Adrenal gland (tissue), 12 donors: Measurements from ENCODE around the gene DDX28. TPM values are rescaled to one million over a fixed set of nuclear protein-coding genes. Genes with fewer than 3 reads are reported as not detected.

Experiments
- DNase-seq, 7 donors: peaks; one replicate each; pipeline ENCODE4 v3.0.0-alpha.2; 2019 to 2020
- H3K27ac ChIP-seq, 5 donors: fragments of 200-600 bp; sonication (generic) in 4 of 5; 1 replicate in 3 of 5; 2 replicates in 2 of 5; pipeline versions ENCODE4 v1.5.1 to v1.8.0; 2016 to 2020; ENCODE audit warnings: mild to moderate bottlenecking in 1 of 5
- H3K27me3 ChIP-seq: fragments of 200-600 bp; 2 replicates; pipeline ENCODE4 v1.8.0; 2021
- H3K36me3 ChIP-seq, 2 donors: fragments of 200-600 bp; replicated peaks in 1 of 2; 1 replicate in 1 of 2; 2 replicates in 1 of 2; pipeline versions ENCODE4 v1.5.1 to v1.8.0; 2018 to 2022
- H3K4me1 ChIP-seq, 2 donors: fragments of 200-600 bp; replicated peaks in 1 of 2; 1 replicate in 1 of 2; 2 replicates in 1 of 2; pipeline versions ENCODE4 v1.5.1 to v1.8.0; 2018 to 2021
- H3K4me3 ChIP-seq, 4 donors: fragments of 200-600 bp; sonication (generic) in 3 of 4; one replicate each; pipeline ENCODE4 v1.5.1; 2016 to 2018
- H3K9me3 ChIP-seq, 3 donors: fragments of 200-600 bp; sonication (generic) in 1 of 3; replicated peaks in 1 of 3; 1 replicate in 2 of 3; 2 replicates in 1 of 3; pipeline versions ENCODE4 v1.5.1 to v1.8.0; 2016 to 2021
- POLR2A ChIP-seq, 2 donors: fragments of 450-650 bp; IDR thresholded peaks; one replicate each; pipeline ENCODE4 v1.6.1; 2017; ENCODE audit warnings: antibody characterized with exemption in 2 of 2, mild to moderate bottlenecking in 2 of 2, moderate library complexity in 1 of 2
- WGBS, 4 donors: extraction: QIAGEN DNeasy Blood & Tissue Kit in 2 of 4; methylation state at CpG; one replicate each; pipeline versions ENCODE4 v1.1.5 to v1.1.7; 2013 to 2017; 5-methylcytosine and 5-hydroxymethylcytosine counted together
- intact Hi-C, 2 donors: fragments of 100-400 bp; cut with DNase I; formaldehyde crosslinking; loops; one replicate each; pipeline versions ENCODE4 v1.14.1 to v1.15.0; 2022 to 2023
- polyA plus RNA-seq, 3 donors: library from polyadenylated mRNA; stranded (reverse); fragments of 200-250 nt in 2 of 3; fragments of 350-450 nt in 1 of 3; fragmentation: Illumina TruSeq in 1 of 3; extraction: RNeasy Lipid Tissue Mini Kit (QIAGEN cat#74804) in 1 of 3; gene quantifications; one replicate each; pipeline ENCODE4 v1.2.3, GENCODE V29; 2013 to 2014
- total RNA-seq, 9 donors: library from RNA; depleted of rRNA in 4 of 9; stranded (reverse); fragments of >200 nt in 4 of 9; fragments of 120-200 nt in 1 of 9; fragmentation: NEBNext Ultra II Directional in 1 of 9; extraction: Animal tissue kit (Norgen Biotek cat#: 25700) in 1 of 9; gene quantifications; one replicate each; pipeline versions ENCODE4 v1.1.0 to v1.2.4, GENCODE V29; 2013 to 2023
- TF ChIP-seq, protein P1 (sequence below), 6 experiments: fragments of 450-650 bp in 4 of 6; fragments of 200-600 bp in 2 of 6; sonication (generic) in 1 of 6; IDR thresholded peaks; 1 replicate in 5 of 6; 2 replicates in 1 of 6; pipeline versions ENCODE4 v1.5.1 to v1.8.0; 2016 to 2021; ENCODE audit warnings: antibody characterized with exemption in 6 of 6, mild to moderate bottlenecking in 2 of 6, moderate library complexity in 1 of 6
- donor health status: healthy with polysubstance abuse.
- donor health status: Bipolar disorder and iron deficiency.
- donor health status: DM: yes; HTN: yes; CAD: no.
- donor health status: DM: no; HTN: no; CAD: no.
- donor health status: DM: no; HTN: no; CAD: no.
- donor health status: DM: yes; HTN: yes; CAD: no.

The DDX28 gene
- total and polyA plus RNA-seq, 12 donors: 6.4 to 18.4 (median 12.5) TPM

DNA sequence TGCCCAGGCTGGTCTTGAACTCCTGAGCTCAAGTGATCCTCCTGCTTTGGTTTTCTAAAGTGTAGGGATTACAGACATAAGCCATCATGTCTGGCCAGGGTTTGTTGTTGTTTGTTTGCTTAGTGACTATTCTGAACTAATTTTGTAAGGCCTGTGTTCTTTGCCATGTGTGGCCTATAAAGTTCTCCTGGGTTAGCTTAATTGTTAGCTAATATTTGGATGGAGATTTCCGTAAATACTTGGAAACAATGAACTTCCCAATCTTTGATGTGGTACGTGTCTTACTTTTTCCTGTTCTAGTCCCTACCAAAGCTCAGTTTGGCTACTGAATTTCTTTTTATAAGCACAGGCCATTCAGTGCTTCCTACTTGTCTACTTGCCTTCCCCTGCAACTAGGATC, 25.0 kb upstream of the DDX28 start:
- H3K27me3 ChIP-seq: no peaks in the 10 kb centered on the region
- H3K36me3 ChIP-seq: peaks cover 0 to 7% of the 10 kb centered on the region in 2 donors
- no peaks in the 10 kb centered on the region for H3K9me3 ChIP-seq
- TF ChIP-seq POLR2A (IDR thresholded peaks at IDR 0.05): no peak
- TF ChIP-seq, protein P1, sequence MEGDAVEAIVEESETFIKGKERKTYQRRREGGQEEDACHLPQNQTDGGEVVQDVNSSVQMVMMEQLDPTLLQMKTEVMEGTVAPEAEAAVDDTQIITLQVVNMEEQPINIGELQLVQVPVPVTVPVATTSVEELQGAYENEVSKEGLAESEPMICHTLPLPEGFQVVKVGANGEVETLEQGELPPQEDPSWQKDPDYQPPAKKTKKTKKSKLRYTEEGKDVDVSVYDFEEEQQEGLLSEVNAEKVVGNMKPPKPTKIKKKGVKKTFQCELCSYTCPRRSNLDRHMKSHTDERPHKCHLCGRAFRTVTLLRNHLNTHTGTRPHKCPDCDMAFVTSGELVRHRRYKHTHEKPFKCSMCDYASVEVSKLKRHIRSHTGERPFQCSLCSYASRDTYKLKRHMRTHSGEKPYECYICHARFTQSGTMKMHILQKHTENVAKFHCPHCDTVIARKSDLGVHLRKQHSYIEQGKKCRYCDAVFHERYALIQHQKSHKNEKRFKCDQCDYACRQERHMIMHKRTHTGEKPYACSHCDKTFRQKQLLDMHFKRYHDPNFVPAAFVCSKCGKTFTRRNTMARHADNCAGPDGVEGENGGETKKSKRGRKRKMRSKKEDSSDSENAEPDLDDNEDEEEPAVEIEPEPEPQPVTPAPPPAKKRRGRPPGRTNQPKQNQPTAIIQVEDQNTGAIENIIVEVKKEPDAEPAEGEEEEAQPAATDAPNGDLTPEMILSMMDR (IDR thresholded peaks at IDR 0.05): no peak
- DNase-seq: no peak
- H3K4me3 ChIP-seq: no peak overlapping the region
- intact Hi-C loops: loop anchor here in 1 of 2 donors (10.0 kb wide), 1 partner anchor 53 kb away; the partner anchor contains the start of gene DPEP2
- no peak overlapping the region for H3K27ac ChIP-seq
- WGBS, 4 donors: 93 to 96% (median 94%) methylated on average over 2 of the region's 2 CpGs
- no peaks in the 10 kb centered on the region for H3K4me1 ChIP-seq

DNA sequence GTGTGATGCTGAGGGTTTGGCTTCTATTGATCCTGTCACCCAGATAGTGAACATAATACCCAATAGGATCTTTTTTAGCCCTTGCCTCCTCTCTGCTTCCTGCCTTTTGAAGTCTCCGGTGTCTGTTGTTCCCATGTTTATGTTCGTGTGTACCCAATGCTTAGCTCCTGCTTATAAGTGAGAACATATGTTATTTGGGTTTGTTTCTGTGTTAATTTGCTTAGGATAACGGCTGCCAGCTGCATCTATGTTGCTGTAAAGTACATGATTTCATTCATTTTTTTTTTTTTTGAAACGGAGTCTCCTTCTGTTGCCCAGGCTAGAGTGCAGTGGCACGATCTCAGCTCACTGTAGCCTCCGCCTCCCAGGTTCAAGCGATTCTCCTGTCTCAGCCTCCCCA, 23.1 kb upstream of the DDX28 start:
- TF ChIP-seq, protein P1 (IDR thresholded peaks at IDR 0.05): no peak
- TF ChIP-seq POLR2A (IDR thresholded peaks at IDR 0.05): no peak

DNA sequence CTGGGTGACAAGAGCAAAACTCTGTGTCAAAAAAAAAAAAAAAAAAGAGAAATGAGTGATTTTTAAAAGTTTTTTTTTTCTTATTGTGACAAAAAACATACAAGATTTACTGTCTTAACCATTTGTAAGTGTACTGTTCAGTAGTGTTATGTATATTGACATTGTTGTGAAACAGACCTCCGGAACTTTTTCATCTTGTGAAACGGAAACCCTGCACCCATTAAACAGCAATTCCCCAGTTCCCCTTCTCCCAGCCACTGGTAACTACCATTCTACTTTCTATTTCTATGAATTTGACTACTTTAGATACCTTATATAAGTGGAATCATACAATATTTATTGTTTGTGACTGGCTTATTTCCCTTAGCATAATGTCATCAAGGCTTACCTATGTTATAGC, 18.8 kb upstream of the DDX28 start:
- Histone ChIP-seq H3K27me3 (no peaks in the 10 kb centered on the region), H3K4me3 (no peak overlapping the region), H3K4me1 (no peaks in the 10 kb centered on the region), H3K27ac (no peak overlapping the region), H3K36me3 (no peaks in the 10 kb centered on the region), H3K9me3 (no peaks in the 10 kb centered on the region)
- intact Hi-C loops: loop anchor here in 1 of 2 donors (10.0 kb wide), 1 partner anchor 47 kb away; the partner anchor contains the start of gene DPEP2
- WGBS, 4 donors: 71 to 89% (median 82%) methylated on average over 2 of the region's 2 CpGs
- no peak for DNase-seq
- TF ChIP-seq, protein P1 (IDR thresholded peaks at IDR 0.05): no peak
- TF ChIP-seq POLR2A (IDR thresholded peaks at IDR 0.05): no peak

More for the DNA sequence above, 23.1 kb upstream of the DDX28 start:
- Histone ChIP-seq H3K4me1 (no peaks in the 10 kb centered on the region), H3K27ac (no peak overlapping the region), H3K36me3 (peaks cover 0 to 7% of the 10 kb centered on the region in 2 donors), H3K9me3 (no peaks in the 10 kb centered on the region), H3K27me3 (no peaks in the 10 kb centered on the region), H3K4me3 (no peak overlapping the region)
- WGBS, 4 donors: 87 to 91% (median 91%) methylated on average over 7 of the region's 7 CpGs
- DNase-seq: no peak
- intact Hi-C loops: loop anchor here in 1 of 2 donors (10.0 kb wide), 1 partner anchor 51 kb away; the partner anchor contains the start of gene DPEP2

DNA sequence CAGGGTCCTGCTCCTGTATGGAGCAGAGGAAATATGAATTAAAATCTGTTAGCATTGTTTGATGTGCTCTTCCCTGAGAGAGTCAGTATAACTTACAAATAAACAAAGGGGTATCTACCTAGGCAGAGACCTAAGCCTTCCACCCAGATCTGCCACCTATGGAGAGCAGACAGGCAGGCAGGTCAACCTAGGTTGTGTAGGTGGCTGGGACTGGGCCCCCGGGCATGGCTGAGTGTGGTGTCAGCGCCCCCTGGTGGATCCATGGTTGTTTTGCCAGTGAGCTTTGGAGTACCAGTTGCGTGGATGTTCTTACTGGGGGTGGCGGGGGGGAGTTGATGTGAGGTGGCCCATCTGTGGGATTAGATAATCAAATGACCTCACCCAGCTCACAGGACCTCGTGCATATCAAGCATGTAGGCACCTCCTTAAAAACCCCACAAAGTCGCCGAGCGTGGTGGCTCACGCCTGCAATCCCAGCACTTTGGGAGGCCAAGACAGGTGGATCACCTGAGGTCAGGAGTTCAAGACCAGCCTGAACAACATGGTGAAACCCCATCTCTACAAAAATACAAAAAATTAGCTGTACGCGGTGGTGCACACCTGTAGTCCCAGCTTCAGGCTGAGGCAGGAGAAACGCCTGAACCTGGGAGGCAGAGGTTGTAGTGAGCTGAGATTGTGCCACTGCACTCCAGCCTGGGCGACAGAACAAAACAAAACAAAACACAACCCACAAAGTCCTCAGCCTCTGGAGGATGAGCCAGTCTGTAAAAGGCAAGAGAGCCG, 17.7 kb upstream of the DDX28 start:
- TF ChIP-seq POLR2A (IDR thresholded peaks at IDR 0.05): no peak
- TF ChIP-seq, protein P1 (IDR thresholded peaks at IDR 0.05): peak; percentile 75 to 90 (median 78)
- no peaks in the 10 kb centered on the region for H3K27me3 ChIP-seq
- peak; percentile 78 to 92 (median 81) for DNase-seq
- no peaks in the 10 kb centered on the region for H3K36me3 ChIP-seq
- no peaks in the 10 kb centered on the region for H3K9me3 ChIP-seq
- intact Hi-C loops: loop anchor here in 1 of 2 donors (10.0 kb wide), 1 partner anchor 46 kb away; the partner anchor contains the start of gene DPEP2
- no peak overlapping the region for H3K27ac ChIP-seq
- H3K4me1 ChIP-seq: no peaks in the 10 kb centered on the region
- H3K4me3 ChIP-seq: no peak overlapping the region
- WGBS, 4 donors: 47 to 87% (median 65%) methylated on average over 6 to 14 of the region's 14 CpGs
